ENCODE data around the gene ABCC5.

Gene ABCC5

DNA sequence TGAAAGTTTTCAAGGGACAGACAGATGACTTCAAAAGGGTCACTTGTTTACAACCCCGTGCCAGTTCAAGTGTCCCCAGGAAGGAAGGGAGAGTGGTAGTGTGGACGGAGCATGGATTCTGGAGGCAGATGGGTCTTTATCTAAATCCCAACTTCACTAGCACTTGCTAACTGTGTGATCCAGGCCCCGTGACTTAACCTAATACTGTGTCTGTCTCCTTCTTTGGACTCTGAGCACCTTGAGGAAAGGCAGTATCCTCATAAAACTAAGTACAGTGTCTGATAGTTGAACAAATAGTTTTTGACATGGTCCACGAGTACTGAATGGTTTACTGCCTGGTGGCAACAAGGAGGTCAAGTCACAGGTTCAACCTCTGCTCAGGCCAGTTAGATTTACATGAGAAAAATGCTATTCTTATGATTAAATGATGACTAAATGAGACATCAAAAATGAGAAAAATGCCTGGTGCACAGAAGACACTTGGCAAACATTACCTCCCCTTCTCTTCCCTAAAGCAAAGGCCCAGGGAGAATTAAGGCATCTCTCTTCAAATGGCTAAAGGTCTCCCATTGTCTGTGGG is 48.9 kb downstream of the ABCC5 start:
- DNase-seq, result no peak

GRCh38 chr3:183967693-183968092 is 50.0 kb downstream of the ABCC5 start:
- no peak for DNase-seq

GRCh38 chr3:183966361-183966791 is 51.3 kb downstream of the ABCC5 start:
- DNase-seq, result no peak

- DNase-seq, result no peak
Observed at GRCh38 chr3:183962807-183963206, 54.9 kb downstream of the ABCC5 start.

GRCh38 chr3:183959214-183959613 is 58.5 kb downstream of the ABCC5 start:
- no peak for DNase-seq

DNA sequence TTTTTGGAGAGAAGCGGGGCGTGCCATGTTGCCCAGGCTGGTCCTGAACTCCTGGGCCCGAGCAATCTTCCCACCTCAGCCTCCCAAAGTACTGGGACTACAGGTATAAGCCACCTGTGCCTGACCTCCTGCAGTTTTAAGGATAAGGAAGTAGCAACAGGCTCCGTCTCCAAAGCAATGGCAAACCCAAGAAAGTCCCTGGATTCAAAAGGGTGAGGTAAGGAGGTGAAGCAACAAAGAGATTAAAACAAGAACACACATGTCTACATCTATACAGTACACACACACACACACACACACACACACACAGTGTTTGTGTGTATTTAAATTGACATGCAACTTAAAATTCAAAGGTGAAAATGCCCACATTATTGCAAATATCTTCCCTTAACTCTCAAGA is 58.9 kb downstream of the ABCC5 start:
- no peak for DNase-seq

DNA sequence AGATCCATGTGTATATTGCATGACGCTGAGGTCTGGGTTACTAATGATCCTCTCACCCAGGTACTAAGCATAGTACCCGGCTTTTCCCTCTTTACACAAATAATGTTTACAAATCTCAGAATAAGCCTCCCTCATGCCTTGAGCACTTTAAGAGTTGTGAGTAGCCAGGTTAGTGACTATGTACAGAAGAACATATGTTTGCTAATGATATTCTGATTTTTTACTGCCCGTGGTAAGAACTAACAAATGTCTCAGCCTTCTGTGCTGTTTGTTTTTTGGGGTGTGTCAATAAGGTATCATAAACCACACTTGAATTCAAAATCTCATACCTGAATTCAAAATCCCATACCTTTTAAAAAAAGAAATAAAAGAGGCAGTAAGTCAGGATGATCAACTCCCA is 59.5 kb downstream of the ABCC5 start:
- no peak for DNase-seq

GRCh38 chr3:183954875-183955274 is 62.8 kb downstream of the ABCC5 start:
- no peak for DNase-seq

- DNase-seq, result no peak
Observed at GRCh38 chr3:183953471-183954070, 64.1 kb downstream of the ABCC5 start.

- DNase-seq, result no peak
Observed at GRCh38 chr3:183951459-183951858, 66.2 kb downstream of the ABCC5 start.

DNA sequence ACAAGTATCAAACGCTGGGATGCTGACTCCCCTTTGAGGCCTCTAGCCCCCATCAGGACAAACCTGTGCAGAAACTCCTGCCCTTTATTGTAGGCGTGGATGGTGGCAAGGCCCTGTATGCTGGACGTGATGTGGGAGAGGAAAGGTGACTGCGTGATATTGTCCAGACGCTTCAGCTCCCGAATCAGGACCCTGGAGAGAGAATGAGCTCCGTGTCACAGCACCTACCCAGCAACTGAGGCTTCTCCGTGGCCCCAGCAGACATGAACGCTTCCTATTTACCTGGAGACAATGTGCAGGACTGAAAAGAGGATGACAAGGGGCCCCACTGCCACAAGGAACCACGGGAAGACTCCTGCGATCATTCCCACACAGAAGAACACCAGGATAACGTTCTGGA is 68.0 kb downstream of the ABCC5 start:
- DNase-seq, result no peak

- no peak for DNase-seq
Observed at GRCh38 chr3:183946037-183946436, 71.6 kb downstream of the ABCC5 start.

- no peak for DNase-seq
Observed at GRCh38 chr3:183944775-183945174, 72.9 kb downstream of the ABCC5 start.

- no peak for DNase-seq
Observed at GRCh38 chr3:183943739-183944138, 73.9 kb downstream of the ABCC5 start.

DNA sequence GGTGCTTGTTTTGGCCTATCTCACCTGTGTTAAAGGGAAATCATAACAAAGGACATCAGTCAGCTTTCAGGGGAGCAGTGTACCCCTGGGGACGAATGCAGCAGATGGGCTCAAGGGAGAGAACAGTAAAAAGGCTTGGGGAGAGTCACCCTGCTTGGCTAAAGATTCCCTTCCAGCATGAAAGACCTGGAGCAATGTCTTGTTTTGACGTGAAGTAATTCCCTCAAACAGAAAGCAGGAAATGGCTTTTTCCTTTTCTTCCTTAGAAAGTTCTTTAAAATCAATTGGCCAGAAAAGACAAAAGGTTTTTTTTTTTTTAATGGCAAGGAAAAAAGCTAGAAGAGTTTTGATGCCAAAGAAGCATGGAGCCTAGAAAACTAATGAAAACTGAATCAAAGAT is 76.5 kb downstream of the ABCC5 start:
- no peak for DNase-seq

DNA sequence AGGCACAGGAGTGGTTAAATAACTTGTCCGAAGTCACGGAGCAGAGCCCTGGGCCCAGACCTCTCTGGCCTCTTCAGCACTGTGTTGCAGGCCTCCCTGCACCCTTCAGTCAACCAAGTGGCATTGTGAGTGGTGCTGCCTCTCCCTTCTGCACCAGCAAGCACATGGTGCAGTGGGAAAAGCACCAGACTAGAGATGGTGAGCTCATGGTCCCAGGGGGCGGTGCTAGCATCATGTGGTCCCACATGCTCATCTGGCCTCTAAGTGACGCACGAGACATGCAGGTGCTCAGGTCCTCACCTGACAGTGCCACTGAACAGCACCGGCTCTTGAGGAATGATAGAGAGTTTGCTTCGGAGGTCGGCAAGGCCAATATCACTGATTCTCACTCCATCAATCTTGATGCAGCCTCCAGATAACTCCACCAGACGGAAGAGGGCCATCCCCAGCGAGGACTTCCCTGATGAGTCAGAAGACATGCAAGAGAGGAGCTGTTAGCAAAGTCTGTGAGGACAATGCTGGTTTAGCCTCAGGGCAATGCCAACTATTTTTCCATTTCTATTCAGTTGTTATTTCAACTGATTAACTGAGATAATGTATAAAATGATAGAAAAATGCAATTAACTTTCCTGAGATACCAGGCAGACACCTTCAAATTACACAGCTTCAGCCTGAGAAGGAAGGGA is 79.9 kb downstream of the ABCC5 start:
- DNase-seq, result no peak

DNA sequence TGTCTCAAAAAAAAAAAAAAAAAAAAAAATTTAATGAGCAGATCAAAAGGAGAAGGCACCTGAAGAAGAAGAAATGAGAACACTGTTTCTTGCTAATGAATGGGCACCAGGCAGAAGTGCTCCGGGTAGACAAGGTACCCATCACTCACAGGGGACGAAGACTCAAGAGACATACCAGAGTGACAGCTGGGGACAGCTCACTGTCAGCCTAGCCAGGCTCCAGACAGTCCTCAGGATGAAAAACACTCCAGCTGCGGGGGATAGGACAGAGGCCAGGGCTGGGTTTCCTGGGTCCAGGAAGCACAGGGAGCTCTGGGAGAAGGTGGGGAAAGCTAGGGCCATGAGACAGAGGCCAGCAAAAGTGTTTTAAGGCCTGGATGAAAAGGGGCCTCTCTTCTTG is 84.5 kb downstream of the ABCC5 start:
- no peak for DNase-seq

GRCh38 chr3:183931881-183932280 is 85.8 kb downstream of the ABCC5 start:
- no peak for DNase-seq

- DNase-seq, result no peak
Observed at GRCh38 chr3:183930086-183930485, 87.6 kb downstream of the ABCC5 start.

DNA sequence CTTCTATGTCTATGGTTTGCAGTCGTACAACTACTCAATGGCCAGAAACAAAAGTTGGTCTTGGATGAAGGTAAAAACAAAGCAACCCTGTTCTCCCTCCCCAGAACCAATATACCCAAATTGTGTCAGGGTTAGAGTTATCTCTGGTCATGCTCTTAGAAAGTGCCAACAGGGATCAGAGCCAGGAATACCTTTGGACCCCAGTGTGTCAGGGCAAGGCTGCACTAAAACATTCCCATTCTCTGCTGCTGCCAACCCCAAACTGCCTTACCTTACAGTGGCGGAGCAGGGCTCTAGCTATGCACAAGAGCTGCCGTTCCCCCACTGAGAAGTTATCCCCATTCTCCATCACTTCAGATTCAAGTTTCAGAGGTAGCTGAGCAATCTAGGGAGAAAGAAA is 90.6 kb downstream of the ABCC5 start:
- DNase-seq, result no peak

GRCh38 chr3:183924956-183925355 is 92.7 kb downstream of the ABCC5 start:
- no peak for DNase-seq

GRCh38 chr3:183924543-183924942 is 93.1 kb downstream of the ABCC5 start:
- DNase-seq, result no peak

DNA sequence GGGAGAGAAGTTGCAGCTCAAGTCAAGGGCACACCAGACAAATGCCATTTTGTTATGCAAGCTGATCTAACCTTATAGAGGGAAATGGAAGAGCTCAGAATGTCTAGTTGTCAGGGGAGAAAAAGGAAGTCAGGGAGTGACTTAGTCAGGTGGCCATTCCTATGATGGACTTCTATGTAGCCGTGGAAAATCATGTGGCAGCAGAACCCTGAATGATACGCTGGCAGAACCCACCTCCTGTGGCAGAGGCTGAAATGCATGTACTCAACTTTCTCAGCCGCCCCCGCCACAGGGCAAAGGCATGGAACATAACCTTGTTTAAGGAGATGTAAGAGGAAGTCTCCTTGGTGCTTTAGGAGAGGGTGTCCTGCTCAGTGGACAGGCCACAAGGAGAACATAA is 95.3 kb downstream of the ABCC5 start:
- DNase-seq, result no peak

GRCh38 chr3:183921096-183921495 is 96.6 kb downstream of the ABCC5 start:
- DNase-seq, result no peak

GRCh38 chr3:183920416-183920815 is 97.3 kb downstream of the ABCC5 start:
- no peak for DNase-seq
